SK-N-SH (cell line): Measurements from ENCODE around the gene TBC1D8. TPM values are rescaled to one million over a fixed set of nuclear protein-coding genes. Genes with fewer than 3 reads are reported as not detected.

Experiments used
- CTCF ChIA-PET: fragments of 300-600, 350-600 bp; formaldehyde crosslinking; extraction: SDS; loops from one replicate; lab custom pipeline; 2021; lab: Yijun Ruan, JAX
- POLR2A ChIA-PET: fragments of 350-600 bp; sonication (Branson Sonifier 250); formaldehyde crosslinking; extraction: SDS; loops from one replicate; lab custom pipeline; 2020; ENCODE audit warnings: antibody characterized with exemption, inconsistent platforms; lab: Yijun Ruan, JAX
- DNase-seq: peaks from one replicate; pipeline ENCODE4 v3.0.0; 2012
- H2AFZ ChIP-seq: fragments of 200-600 bp; sonication (generic); 2 replicates; pipeline ENCODE4 v1.8.1; 2016; ENCODE audit warnings: antibody characterized with exemption, mild to moderate bottlenecking, low read depth
- H3F3A ChIP-seq: fragments of 200-600 bp; sonication (generic); replicated peaks from 2 replicates; pipeline ENCODE3; 2016; ENCODE audit warnings: antibody characterized with exemption, mild to moderate bottlenecking; ENCODE audit not compliant: insufficient read depth
- H3K27ac ChIP-seq, 2 experiments: fragments of 200-500 bp in 1 of 2; fragments of 200-600 bp in 1 of 2; sonication (Bioruptor generic) in 1 of 2; sonication (generic), shearing (Covaris generic) in 1 of 2; 2 replicates each; pipeline versions ENCODE4 v1.5.1 to v1.6.1; 2014 to 2016; ENCODE audit warnings: low read depth in 2 of 2, inconsistent platforms in 1 of 2, low read length in 1 of 2, mild to moderate bottlenecking in 1 of 2, mixed read lengths in 1 of 2
- H3K27me3 ChIP-seq: fragments of 200-600 bp; sonication (generic), shearing (Covaris generic); 2 replicates; pipeline ENCODE4 v1.6.1; 2016; ENCODE audit warnings: mixed run types; ENCODE audit not compliant: insufficient read depth
- H3K36me3 ChIP-seq, 2 experiments: fragments of 200-500 bp in 1 of 2; fragments of 200-600 bp in 1 of 2; sonication (Bioruptor generic) in 1 of 2; sonication (generic) in 1 of 2; replicated peaks in 1 of 2; 2 replicates each; pipeline versions ENCODE3 to v1.5.1; 2014 to 2016; ENCODE audit warnings: low read length in 1 of 2, mild to moderate bottlenecking in 1 of 2; ENCODE audit not compliant: insufficient read depth in 2 of 2, control insufficient read depth in 1 of 2
- H3K4me1 ChIP-seq, 2 experiments: fragments of 200-500 bp in 1 of 2; fragments of 200-600 bp in 1 of 2; sonication (Bioruptor generic) in 1 of 2; sonication (generic), shearing (Covaris generic) in 1 of 2; 2 replicates each; pipeline versions ENCODE4 v1.5.1 to v1.6.1; 2014 to 2016; ENCODE audit warnings: low read depth in 1 of 2, low read length in 1 of 2, mixed run types in 1 of 2; ENCODE audit not compliant: insufficient read depth in 2 of 2, control insufficient read depth in 1 of 2
- H3K4me2 ChIP-seq: fragments of 200-600 bp; sonication (generic), shearing (Covaris generic); 2 replicates; pipeline ENCODE4 v1.6.1; 2017; ENCODE audit warnings: mixed run types
- H3K4me3 ChIP-seq, 2 experiments: fragments of 200-500 bp in 1 of 2; fragments of 200-600 bp in 1 of 2; sonication (Bioruptor generic) in 1 of 2; sonication (generic), shearing (Covaris generic) in 1 of 2; 2 replicates each; pipeline versions ENCODE4 v1.5.1 to v1.8.1; 2014 to 2016; ENCODE audit warnings: low read depth in 2 of 2, inconsistent platforms in 1 of 2, low read length in 1 of 2, mild to moderate bottlenecking in 1 of 2, mixed read lengths in 1 of 2, moderate library complexity in 1 of 2
- H3K79me2 ChIP-seq: fragments of 200-600 bp; sonication (generic); 2 replicates; pipeline ENCODE4 v1.8.1; 2017; ENCODE audit warnings: mild to moderate bottlenecking; ENCODE audit not compliant: insufficient read depth
- H3K9ac ChIP-seq: fragments of 200-600 bp; sonication (generic); 2 replicates; pipeline ENCODE4 v1.6.1; 2017; ENCODE audit warnings: mixed run types
- H3K9me2 ChIP-seq: fragments of 200-600 bp; sonication (generic); 2 replicates; pipeline ENCODE4 v1.6.1; 2017; ENCODE audit warnings: mixed run types
- H3K9me3 ChIP-seq: fragments of 200-600 bp; sonication (generic); 2 replicates; pipeline ENCODE4 v1.6.1; 2017; ENCODE audit warnings: mixed run types, mild to moderate bottlenecking, moderate library complexity
- H4K20me1 ChIP-seq: fragments of 200-600 bp; sonication (generic); 2 replicates; pipeline ENCODE4 v1.6.1; 2017; ENCODE audit warnings: mild to moderate bottlenecking, mixed run types; ENCODE audit not compliant: insufficient read depth
- CHD2 ChIP-seq: fragments of 150-350 bp; IDR thresholded peaks from 2 replicates; pipeline ENCODE4 v1.6.1; 2018; ENCODE audit warnings: low read length; ENCODE audit not compliant: partially characterized antibody
- CTCF ChIP-seq: fragments of 200-600 bp; sonication (generic); IDR thresholded peaks from 2 replicates; pipeline ENCODE4 v1.6.1; 2017; ENCODE audit warnings: antibody characterized with exemption, mild to moderate bottlenecking, moderate library complexity
- EP300 ChIP-seq, 2 experiments: IDR thresholded peaks; 2 replicates each; pipeline versions ENCODE4 v1.4.0 to v1.6.1; 2012; ENCODE audit warnings: borderline replicate concordance in 1 of 2, low read depth in 1 of 2, low read length in 1 of 2
- EZH2phosphoT487 ChIP-seq: fragments of 200-600 bp; sonication (generic); IDR thresholded peaks from 2 replicates; pipeline ENCODE4 v1.6.1; 2017; ENCODE audit warnings: low read depth, mixed run types, mild to moderate bottlenecking, antibody characterized with exemption, moderate library complexity, borderline replicate concordance
- GABPA ChIP-seq: IDR thresholded peaks from 2 replicates; pipeline ENCODE4 v1.4.0; 2012; ENCODE audit warnings: low read depth, mild to moderate bottlenecking
- GATA2 ChIP-seq: sonication (generic); formaldehyde crosslinking; IDR thresholded peaks from 2 replicates; pipeline ENCODE4 v1.5.0; 2020; ENCODE audit warnings: mild to moderate bottlenecking, missing genetic modification reagents
- IRF3 ChIP-seq: fragments of 150-350 bp; IDR thresholded peaks from 2 replicates; pipeline ENCODE4 v1.6.1; 2016; ENCODE audit warnings: mild to moderate bottlenecking, low read depth, low read length
- MAX ChIP-seq: IDR thresholded peaks from 2 replicates; pipeline ENCODE4 v1.4.0; 2012; ENCODE audit warnings: low read depth
- MEF2A ChIP-seq: IDR thresholded peaks from 2 replicates; pipeline ENCODE4 v1.4.0; 2012; ENCODE audit warnings: low read depth, borderline replicate concordance
- NRF1 ChIP-seq: IDR thresholded peaks from 2 replicates; pipeline ENCODE4 v1.6.1; 2012; ENCODE audit warnings: low read depth, mild to moderate bottlenecking, low read length
- RAD21 ChIP-seq: IDR thresholded peaks from 2 replicates; pipeline ENCODE4 v1.6.1; 2012; ENCODE audit warnings: mild to moderate bottlenecking, low read length
- RCOR1 ChIP-seq: fragments of 150-350 bp; IDR thresholded peaks from 2 replicates; pipeline ENCODE4 v1.6.1; 2017; ENCODE audit warnings: antibody characterized with exemption, low read length
- REST ChIP-seq: IDR thresholded peaks from 2 replicates; pipeline ENCODE4 v1.6.1; 2012; ENCODE audit warnings: mild to moderate bottlenecking, low read depth, low read length, moderate library complexity
- TAF1 ChIP-seq: IDR thresholded peaks from 2 replicates; pipeline ENCODE4 v1.6.1; 2012; ENCODE audit warnings: low read depth, mild to moderate bottlenecking, low read length, moderate library complexity, borderline replicate concordance
- TCF12 ChIP-seq: IDR thresholded peaks from 2 replicates; pipeline ENCODE4 v1.4.0; 2012
- TEAD4 ChIP-seq: IDR thresholded peaks from 2 replicates; pipeline ENCODE4 v1.4.0; 2012; ENCODE audit warnings: mild to moderate bottlenecking, borderline replicate concordance; ENCODE audit not compliant: insufficient read depth
- USF1 ChIP-seq: IDR thresholded peaks from 2 replicates; pipeline ENCODE4 v1.4.0; 2012; ENCODE audit warnings: low read depth, borderline replicate concordance
- USF2 ChIP-seq: fragments of 150-350 bp; IDR thresholded peaks from 2 replicates; pipeline ENCODE4 v1.6.1; 2017; ENCODE audit warnings: antibody characterized with exemption, low read length, low read depth, borderline replicate concordance
- ZBTB33 ChIP-seq: IDR thresholded peaks from 2 replicates; pipeline ENCODE4 v1.4.0; 2012; ENCODE audit warnings: low read depth, borderline replicate concordance
- WGBS: methylation state at CpG from one replicate; pipeline ENCODE4 v1.1.6; 2017; ENCODE audit warnings: low lambda C conversion rate; 5-methylcytosine and 5-hydroxymethylcytosine counted together
- polyA plus RNA-seq, 3 experiments: library from polyadenylated mRNA; depleted of rRNA; stranded (reverse); fragments of >200 nt; gene quantifications; 2 replicates each; pipeline ENCODE4 v1.2.3, GENCODE V29; 2012

Gene TBC1D8
- polyA plus RNA-seq, 1 of the 3 experiments (the other 2 are of a cell fraction) = 5.3 TPM

GRCh38 chr2:101161658-101162057, 10.5 kb upstream of the TBC1D8 start:
- Histone ChIP-seq H2AFZ (no peak overlapping the region), H4K20me1 (no peaks in the 10 kb centered on the region), H3K4me3 (no peak overlapping the region), H3K9ac (no peak overlapping the region), H3K9me3 (no peaks in the 10 kb centered on the region), H3K9me2 (no peaks in the 10 kb centered on the region), H3F3A (no peaks in the 10 kb centered on the region), H3K4me2 (no peak overlapping the region), H3K27me3 (no peaks in the 10 kb centered on the region), H3K79me2 (no peaks in the 10 kb centered on the region), H3K27ac (no peak overlapping the region), H3K4me1 (no peaks in the 10 kb centered on the region), H3K36me3 (no peaks in the 10 kb centered on the region)
- ChIA-PET CTCF (interaction anchor here (0.6 to 1.9 kb wide), 4 partner anchors 9 to 143 kb away, joined by 3 to 9 read pairs (median 6); no protein-coding TSS in a partner anchor), POLR2A (no interaction called here)
- no peak for DNase-seq
- 93% methylated on average over 3 of the region's 3 CpGs for WGBS
- TF ChIP-seq NRF1 = no peak
- no peak for TF ChIP-seq GABPA
- TF ChIP-seq USF2 = no peak
- no peak for TF ChIP-seq TEAD4
- no peak for TF ChIP-seq RAD21
- TF ChIP-seq TCF12 = no peak
- no peak for TF ChIP-seq CTCF
- no peak for TF ChIP-seq CHD2
- no peak for TF ChIP-seq IRF3
- TF ChIP-seq REST = no peak
- TF ChIP-seq RCOR1 = no peak
- TF ChIP-seq MEF2A = no peak
- no peak for TF ChIP-seq TAF1
- no peak for TF ChIP-seq USF1
- no peak for TF ChIP-seq ZBTB33
- no peak for TF ChIP-seq GATA2 (CRISPR knock-in tag)
- no peak for TF ChIP-seq MAX
- no peak for TF ChIP-seq EZH2phosphoT487
- no peak for TF ChIP-seq EP300 (IDR thresholded peaks at IDR 0.05; ENCODE audit: borderline replicate concordance in 1 of 2, low read depth in 1 of 2, low read length in 1 of 2)
